H1 (cell line): ENCODE measurements around the gene RNGTT. TPM values are rescaled to one million over a fixed set of nuclear protein-coding genes. Genes with fewer than 3 reads are reported as not detected.

Experiments
- CHD2 ChIP-seq: IDR thresholded peaks from 2 replicates; pipeline ENCODE4 v1.6.1; 2012; ENCODE audit warnings: low read length, improper control_type of control experiment
- HDAC6 ChIP-seq: IDR thresholded peaks from one replicate; pipeline ENCODE4 v1.7.1; 2012; ENCODE audit warnings: low read depth, mild to moderate bottlenecking, inconsistent platforms, low read length, moderate library complexity
- NRF1 ChIP-seq: IDR thresholded peaks from 2 replicates; pipeline ENCODE4 v1.6.1; 2011; ENCODE audit warnings: mild to moderate bottlenecking, low read depth, low read length, improper control_type of control experiment
- SIRT6 ChIP-seq: IDR thresholded peaks from one replicate; pipeline ENCODE4 v1.7.1; 2012; ENCODE audit warnings: low read length, inconsistent platforms
- SP2 ChIP-seq: IDR thresholded peaks from 2 replicates; pipeline ENCODE4 v1.6.1; 2012; ENCODE audit warnings: mild to moderate bottlenecking, low read length, inconsistent platforms
- TBP ChIP-seq: IDR thresholded peaks from 2 replicates; pipeline ENCODE4 v1.6.1; 2011; ENCODE audit warnings: low read depth, low read length, improper control_type of control experiment
- ZNF274 ChIP-seq: IDR thresholded peaks from 2 replicates; pipeline ENCODE4 v1.7.0; 2012; ENCODE audit warnings: low read length, borderline replicate concordance; ENCODE audit errors: extremely low read depth
- polyA plus RNA-seq, 7 experiments: library from polyadenylated mRNA; depleted of rRNA in 3 of 7; stranded (reverse) in 5 of 7; unstranded in 2 of 7; fragments of >200 nt in 5 of 7; fragments of 200-250 nt in 2 of 7; gene quantifications; 1 replicate in 5 of 7; 2 replicates in 1 of 7; 4 replicates in 1 of 7; pipeline versions ENCODE4 v1.2.1 to v1.2.3, GENCODE V29; 2011 to 2013; ENCODE audit warnings: missing spikeins in 2 of 7, mixed read lengths in 2 of 7
- total RNA-seq: library from RNA; stranded (reverse); fragmentation: NEBNext Ultra II Directional; extraction: Animal tissue kit (Norgen Biotek cat#: 25700); gene quantifications from 2 replicates; pipeline ENCODE4 v1.2.1, GENCODE V29; 2021
- TF ChIP-seq, protein P1 (sequence below): IDR thresholded peaks from 2 replicates; pipeline ENCODE4 v1.6.1; 2012; ENCODE audit warnings: inconsistent platforms

The RNGTT gene
- total and polyA plus RNA-seq, 2 of the 8 experiments (the other 6 are each of a cell fraction or from before 2014, with no cell fraction given) = 3.6 to 21.2 TPM

DNA sequence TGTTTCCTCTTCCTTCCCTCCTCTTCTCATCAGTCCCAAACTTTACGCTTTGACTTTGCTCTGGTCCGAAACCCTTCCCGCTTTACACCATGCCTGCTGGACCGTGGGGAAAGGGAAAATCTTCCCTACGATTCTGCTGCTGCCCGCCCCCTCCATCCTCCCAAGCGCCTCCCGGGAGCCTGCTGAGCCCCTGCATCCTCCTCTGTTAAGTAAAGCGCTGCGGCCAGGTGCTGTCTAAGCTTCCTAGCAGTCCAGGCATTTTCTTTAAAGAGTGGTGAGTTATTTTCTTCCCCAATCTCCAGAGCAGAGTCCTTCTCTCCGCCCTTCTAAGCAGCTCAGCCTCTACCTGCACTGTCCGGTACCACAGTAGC lies 376.3 kb downstream of the RNGTT start (continued):
- TF ChIP-seq NRF1 (no peak), SIRT6 (no peak), CHD2 (no peak), SP2 (no peak), TBP (no peak), HDAC6 (no peak), ZNF274 (no peak)
- TF ChIP-seq, protein P1, sequence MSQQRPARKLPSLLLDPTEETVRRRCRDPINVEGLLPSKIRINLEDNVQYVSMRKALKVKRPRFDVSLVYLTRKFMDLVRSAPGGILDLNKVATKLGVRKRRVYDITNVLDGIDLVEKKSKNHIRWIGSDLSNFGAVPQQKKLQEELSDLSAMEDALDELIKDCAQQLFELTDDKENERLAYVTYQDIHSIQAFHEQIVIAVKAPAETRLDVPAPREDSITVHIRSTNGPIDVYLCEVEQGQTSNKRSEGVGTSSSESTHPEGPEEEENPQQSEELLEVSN = no peak
